Central memory CD4-positive, alpha-beta T cell (primary cell): ENCODE results near the gene CYP46A1.
"Not testable (repeated sequence)": the region's sequence is repeated elsewhere in the genome, so short reads cannot be mapped to it uniquely, and the experiment has no call there.

ENCODE experiments used
- DNase-seq: peaks from one replicate; pipeline ENCODE4 v3.0.0; 2022

CYP46A1 gene

DNA sequence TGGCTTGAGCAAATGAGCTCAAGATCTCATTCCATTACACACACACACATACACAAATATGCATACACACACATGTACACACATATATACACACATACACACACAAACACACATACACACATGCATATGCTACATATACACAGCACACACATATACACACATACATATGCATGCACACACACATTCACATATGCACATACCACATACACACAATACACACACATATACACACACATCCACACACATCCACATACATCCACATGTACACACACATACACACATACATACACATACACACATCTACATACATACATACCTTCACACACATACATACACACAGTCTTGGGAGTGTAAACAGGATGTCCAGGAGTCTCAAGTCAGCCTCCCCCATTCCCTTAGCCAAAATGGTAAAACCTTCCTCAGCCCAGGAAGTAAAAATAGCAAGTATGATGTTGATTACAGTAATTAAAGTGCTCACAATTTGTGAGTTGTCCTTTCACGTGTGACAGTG is 26.4 kb upstream of the CYP46A1 start:
- no peak for DNase-seq

DNA sequence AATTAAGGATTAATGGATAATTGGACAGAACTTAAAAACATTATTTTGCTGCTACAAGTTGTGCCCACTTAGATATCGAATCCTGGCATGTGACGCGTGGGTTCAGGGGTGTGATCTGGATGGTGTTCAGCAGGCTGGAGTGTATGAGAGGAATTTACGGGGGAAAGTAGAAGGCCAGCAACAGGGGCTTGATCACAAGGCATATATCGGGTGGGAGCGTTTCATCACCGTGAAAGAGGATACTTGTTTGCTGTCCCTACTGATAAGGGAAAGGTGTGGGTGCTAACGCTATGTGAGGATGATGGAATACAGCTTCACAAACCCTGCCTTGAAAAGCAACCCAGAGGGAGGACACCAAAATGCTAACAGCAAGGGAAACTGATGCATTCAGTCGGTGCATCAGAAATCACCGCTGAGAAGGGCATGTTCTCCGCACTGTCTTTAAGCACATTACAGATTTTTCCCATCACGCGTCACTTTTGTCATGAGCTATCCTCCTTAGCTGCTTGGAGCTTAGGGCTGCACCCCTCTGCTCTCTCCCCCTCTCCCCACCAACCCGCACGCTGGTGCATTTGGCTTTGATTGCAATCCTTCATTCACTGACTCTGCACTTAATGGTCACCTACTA is 25.8 kb upstream of the CYP46A1 start:
- DNase-seq, result no peak

DNA sequence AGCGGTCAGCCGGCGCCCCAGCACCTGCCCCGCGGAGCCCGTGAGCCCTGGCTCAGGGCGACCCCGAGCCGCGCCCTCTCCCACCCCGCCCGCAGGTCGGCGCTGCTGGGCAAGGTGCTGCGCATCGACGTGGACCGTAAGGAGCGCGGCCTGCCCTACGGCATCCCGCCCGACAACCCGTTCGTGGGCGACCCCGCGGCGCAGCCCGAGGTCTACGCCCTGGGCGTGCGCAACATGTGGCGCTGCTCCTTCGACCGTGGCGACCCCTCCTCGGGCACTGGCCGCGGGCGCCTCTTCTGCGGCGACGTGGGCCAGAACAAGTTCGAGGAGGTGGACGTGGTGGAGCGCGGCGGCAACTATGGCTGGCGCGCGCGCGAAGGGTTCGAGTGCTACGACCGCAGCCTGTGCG is 24.8 kb upstream of the CYP46A1 start:
- DNase-seq, result no peak

DNA sequence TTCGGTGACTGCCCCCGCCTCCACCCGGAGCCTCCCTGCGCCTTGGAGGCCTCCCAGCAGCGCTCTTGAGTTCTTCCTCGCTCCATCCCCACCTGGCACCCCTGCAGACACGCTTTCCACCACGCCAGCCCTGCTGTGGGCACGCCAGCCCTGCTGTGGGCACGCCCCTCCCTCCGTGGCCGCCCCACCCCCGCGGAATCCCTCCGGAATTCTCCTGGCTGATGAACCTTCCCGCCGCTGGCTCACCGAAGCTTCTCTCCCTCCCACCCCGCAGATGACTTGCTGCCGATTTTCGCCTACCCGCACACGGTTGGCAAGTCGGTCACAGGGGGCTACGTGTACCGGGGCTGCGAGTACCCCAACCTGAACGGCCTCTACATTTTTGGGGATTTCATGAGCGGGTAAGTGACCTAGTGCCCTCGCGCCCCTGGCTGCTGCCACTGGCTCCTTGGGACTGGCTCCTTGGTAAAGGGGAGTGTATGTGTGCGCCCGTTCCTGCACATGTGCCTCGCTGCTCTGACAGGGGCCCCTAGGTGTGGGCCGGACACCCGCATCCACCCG is 24.0 kb upstream of the CYP46A1 start:
- DNase-seq, result no peak

DNA sequence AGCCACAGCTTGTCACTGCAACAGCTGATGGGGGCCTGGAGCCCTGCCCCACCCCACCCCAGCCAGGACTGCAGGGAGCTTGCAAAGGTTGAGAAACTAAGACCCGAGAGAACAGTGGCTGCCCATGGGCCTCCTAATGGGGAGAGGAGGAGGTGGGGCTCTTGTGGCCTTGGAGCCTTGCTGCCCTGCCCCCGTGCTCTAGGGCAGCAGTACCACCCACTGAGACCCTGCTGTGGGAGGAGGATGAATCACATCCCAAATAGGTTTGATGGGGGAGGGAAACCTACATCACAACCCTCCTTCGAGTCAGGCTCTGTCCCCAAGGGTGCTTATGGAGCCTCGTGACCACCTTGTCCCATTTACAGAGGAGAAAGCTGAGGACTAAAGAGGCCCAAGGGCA is 23.3 kb upstream of the CYP46A1 start:
- no peak for DNase-seq

DNA sequence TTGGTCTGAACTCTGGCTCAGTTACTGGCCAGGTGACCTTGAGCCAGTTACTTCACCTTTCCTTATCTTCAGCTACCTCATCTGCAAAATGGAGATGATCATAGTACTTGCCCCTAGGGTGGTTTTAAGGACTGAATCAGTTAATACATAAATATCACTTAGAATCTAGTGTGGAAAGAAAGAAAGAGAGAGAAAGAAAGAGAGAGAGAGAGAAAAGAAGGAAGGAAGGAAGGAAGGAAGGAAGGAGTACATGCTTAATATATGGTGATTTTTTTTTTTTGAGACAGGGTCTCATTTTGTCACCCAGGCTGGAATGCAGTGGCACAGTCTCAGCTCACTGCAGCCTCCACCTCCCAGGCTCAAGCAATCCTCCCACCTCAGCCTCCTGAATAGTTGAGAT is 22.9 kb upstream of the CYP46A1 start:
- not testable (repeated sequence) for DNase-seq

DNA sequence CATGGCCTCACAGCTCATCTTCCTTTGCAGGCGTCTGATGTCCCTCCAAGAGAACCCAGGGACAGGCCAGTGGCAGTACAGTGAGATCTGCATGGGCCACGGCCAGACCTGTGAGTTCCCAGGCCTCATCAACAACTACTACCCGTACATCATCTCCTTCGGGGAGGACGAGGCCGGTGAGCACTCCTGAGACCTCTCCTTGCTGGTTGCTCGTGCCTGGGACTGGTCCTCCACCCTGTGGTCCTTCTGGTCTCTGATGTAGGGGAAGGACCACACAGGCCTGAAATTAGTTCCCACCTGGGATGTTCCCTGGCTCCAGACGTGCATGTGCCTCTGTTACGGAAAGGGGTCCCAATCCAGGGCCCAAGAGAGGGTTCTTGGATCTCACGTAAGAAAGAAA is 21.3 kb upstream of the CYP46A1 start:
- no peak for DNase-seq

DNA sequence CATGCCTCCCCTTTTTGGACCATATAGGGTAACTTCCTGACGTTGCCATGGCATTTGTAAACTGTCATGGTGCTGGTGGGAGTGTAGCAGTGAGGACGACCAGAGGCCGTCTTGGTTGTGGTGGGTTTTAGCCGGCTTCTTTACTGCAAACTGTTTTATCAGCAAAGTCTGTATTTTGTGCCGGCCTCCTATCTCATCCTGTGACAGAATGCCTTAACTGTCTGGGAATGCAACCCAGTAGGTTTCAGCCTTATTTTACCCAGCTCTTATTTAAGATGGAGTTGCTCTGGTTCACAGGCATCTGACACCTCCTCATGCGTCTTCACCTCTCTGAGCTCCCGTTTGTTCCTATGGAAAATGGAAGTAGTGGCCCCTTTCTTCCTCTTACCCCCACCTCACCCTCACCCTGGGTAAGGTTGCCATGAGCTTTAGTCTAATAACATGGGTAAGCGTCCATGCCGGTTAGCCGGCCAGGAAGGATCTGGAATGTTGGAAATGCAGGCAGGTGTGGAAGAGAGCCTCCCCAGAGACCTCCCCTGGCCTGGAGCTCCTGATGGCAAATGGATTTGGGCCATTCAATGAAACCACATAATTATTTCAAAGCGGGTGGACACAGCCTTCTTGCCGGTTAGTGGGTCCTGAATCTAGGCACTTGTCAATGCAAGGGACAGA is 20.6 kb upstream of the CYP46A1 start:
- no peak for DNase-seq

DNA sequence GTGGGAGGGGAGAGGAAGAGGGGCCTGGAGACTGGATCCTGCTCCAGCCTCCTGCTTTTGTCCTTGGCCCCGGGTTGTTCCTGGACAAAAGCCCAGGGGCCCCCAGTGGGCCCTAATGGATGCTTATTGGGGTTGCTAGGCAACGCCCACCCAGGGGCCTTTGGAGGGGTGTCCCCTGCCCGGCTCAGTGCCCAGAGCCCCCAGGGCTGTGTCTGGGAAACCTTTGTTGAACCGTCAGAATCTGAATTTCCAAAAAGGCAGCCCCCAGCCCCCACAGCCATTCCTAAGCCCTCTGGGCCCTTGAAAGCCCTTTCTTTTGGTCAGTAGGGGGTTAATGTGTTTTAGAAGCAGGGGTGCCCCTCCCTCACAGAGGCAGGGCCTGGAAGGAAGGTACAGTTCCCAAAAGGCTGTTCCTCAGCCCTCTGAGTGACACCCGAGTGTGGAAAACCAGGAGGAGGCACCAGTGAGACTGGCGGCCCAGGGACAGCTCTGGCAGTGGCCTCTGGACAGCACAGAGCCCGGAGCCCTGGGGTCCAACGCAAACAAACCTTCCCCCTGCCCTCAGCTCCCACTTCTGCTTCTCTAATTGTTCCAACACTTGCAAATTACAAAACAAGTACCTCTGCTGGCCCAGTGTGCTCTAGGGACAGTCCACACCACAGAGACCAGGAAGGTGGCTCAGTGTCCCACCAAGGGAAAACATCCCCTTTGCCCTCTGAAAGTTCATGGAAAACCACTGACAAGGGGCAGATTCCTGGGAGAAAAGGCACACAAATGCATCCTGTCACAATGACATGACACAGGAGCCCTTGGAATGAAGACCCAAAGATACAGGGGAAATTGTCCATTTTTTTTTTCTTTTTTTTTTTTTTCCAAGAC is 19.8 kb upstream of the CYP46A1 start:
- no peak for DNase-seq

DNA sequence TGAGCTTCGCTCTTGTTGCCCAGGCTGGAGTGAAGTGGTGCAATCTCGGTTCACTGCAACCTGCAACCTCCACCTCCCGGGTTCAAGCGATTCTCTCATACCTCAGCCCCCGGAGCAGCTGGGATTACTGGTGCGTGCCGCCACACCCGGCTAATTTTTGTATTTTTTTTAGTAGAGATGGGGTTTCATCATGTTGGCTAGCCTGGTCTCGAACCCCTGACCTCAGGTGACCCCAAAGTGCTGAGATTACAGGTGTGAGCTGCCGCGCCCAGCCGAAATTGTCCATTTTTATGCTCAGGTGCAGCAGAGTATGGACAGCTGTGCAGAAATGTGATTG is 19.2 kb upstream of the CYP46A1 start:
- no peak for DNase-seq

DNA sequence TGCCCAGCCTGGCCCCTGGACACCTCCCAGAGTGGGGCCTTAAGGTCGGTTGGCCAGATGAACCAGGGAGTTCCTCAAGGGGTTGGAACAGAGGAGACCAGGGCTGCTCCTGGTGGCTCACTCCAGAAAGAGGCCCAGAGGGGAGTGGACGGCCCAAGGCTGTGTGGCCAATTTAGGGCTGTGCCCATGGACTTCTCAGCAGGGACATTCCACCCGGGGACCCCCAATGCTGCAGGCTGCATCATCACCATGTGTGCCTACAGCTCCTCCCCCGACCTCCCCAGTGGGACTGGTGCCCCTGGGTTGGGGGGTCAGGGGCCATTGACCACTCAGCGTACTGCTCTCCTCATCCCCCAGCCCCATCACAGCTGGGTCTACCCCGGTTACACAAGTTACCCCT is 17.6 kb upstream of the CYP46A1 start:
- no peak for DNase-seq

DNA sequence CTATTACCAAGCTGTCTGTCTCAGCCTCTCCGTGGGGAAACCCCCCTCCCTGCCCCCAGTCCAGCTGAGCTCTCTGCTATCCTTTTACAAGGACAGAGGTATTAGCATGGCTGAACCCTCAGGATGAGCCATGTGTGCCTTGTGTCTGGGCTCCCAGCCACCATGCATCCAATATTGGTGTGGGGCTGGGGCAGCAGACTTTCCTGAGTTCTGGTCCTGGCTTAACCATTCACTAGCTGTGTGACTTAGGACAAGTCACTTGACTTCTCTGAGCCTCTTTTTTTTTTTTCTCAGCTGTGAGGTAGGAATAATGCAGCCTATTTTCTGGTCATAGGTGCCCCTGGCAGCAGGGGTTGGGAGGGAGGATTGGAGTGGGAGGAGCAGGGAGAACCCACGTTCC is 17.1 kb upstream of the CYP46A1 start:
- no peak for DNase-seq

DNA sequence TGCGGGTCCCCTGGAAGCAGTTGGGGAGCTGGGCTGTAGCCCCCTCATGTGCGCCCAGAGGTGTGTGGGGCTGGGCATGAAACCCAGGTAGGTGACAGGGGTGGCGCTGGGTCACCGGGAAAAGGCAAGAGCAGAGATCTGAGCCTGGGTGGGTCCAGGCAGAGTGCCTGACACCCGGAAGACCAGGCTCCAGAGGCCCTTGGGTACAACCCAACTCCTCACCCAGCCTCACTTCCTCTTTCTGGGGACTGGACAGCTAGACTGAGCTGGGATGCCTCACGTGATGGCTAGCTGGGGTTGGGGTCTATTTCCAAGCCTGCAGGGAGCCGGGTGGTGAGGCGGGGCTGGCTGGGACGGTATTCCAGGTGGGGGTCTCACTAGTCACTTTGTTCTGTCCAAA is 16.3 kb upstream of the CYP46A1 start:
- no peak for DNase-seq

DNA sequence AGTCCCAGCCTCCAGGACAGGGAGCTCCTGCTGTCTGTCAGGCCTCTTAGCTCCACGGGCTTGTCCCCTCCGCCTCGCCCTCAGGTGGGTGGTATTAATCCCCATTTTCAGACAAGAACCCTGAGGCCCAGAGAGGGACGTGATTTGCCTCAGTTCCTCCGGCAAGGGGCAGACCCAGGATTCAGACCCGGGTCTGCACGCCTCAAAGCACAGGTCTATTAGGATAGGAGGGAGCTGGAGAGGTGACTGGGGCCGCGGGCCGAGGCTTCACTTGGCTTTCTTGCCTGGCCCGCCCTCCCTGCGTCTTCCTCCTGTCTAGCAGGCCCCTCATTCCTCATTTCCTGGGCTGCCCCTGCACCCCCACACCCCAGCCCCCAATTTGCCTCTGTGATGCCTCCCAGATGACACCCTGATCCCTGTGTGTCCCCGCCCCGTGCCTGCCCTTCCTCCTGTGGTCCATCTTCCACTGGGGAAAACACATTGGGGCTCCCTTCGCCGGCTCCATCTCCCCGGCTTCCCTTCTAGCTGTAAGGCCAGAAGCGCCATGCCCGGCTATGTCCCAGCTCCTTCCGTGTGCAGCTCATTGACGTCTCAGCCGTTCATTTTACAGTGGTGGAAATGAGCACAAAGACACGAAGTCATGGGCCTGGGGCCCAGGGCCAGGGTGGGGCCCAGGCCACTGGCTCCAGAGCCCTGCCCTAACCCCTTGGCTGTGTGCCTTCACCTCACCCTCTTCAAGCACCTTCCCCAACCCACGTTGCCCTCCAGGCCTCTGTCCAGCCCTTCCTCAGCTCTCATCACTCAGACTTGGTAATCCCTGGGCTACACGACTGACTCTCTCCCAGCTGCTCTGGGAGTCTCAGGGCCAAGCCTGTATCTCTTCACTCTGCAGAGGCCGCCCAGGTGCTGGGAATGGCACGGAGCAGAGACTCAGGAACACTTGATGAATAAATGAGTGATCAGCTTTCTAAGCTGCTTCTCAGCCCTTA is 15.5 kb upstream of the CYP46A1 start:
- DNase-seq, result no peak

DNA sequence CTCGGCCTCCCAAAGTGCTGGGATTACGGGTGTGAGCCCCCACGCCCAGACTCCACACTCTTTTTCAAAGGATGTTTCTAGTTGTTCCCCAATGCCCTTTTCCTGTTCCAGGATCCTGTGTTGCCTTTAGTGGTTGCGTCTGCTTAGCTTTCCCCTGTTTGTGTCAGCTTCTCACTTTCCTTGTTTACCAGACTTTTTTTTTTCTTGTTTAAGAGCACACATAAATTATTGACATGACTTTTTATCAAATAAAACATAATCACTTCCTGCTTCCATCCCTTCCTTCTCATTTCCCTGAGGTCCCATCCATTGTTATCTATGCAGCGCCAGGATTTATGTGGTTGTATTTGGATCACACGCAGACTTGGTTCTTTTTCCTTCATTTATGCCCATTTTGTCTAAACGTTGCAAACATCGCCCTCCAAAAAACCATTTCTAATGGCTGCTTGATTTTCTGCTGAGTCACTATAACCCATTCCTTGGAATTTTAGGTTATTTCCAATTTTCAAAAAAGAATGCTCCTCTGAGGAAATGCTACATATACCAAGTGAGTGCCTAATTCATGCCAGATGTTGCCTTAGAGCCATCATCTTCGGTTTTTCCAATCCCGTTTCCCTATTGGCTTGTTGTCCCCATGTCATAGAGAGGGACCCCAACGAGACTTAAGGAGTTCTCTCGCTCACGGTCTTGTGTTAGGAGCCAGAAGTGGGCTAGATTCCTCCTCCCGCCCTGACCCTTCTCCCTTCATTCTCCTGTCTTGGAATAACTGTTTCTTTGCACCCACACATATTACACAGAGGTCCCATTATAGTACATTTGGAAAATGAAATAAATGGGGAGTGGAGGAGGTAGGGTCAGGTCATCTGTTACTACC is 13.5 kb upstream of the CYP46A1 start:
- DNase-seq, result no peak

DNA sequence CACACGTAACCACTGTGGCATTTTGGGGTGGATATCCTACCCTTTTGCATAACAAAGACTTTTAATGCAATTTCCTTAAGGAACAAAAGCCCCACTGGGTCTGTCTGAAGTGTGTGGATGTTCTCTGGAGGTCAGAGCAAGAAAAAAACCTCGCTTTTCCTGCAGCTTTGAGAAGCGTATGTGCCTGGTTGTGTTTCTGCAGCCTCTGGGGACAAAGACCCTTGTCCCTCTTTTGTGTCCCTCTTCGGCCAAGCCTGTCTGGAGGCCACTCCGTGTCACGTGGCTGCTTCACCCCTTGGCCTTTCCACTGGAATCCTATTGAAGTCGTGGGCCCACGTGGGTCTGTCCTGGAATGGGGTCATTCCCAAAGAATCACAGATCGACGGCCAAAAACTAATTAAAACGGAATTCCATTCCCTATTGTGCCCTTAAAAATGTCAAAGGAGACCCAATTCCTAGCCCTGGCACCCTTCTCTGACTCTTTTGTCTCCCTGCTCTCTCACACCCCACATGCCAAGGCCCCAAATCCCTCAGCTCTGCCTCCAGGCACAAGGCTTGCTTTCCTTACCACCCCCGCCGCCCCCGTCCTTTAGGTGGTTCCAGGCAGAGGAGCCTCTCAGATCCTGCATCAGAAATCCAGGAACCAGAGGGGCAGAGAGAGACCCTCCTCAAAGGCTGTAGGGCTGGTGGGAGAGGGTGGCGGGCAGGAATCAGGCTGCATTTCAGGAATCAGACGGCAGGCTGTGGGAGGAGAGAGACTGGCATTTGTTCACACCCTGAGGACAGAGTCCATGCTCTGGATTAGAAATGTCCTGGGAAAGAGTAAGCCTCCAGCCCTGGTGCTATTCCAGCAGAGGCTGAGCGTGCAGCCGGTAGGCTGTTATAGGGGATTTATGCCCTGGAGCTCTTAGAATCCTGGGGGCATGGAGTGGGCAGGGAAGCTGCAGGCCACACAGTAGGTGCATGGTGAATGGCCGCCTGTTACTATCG is 12.6 kb upstream of the CYP46A1 start:
- no peak for DNase-seq

DNA sequence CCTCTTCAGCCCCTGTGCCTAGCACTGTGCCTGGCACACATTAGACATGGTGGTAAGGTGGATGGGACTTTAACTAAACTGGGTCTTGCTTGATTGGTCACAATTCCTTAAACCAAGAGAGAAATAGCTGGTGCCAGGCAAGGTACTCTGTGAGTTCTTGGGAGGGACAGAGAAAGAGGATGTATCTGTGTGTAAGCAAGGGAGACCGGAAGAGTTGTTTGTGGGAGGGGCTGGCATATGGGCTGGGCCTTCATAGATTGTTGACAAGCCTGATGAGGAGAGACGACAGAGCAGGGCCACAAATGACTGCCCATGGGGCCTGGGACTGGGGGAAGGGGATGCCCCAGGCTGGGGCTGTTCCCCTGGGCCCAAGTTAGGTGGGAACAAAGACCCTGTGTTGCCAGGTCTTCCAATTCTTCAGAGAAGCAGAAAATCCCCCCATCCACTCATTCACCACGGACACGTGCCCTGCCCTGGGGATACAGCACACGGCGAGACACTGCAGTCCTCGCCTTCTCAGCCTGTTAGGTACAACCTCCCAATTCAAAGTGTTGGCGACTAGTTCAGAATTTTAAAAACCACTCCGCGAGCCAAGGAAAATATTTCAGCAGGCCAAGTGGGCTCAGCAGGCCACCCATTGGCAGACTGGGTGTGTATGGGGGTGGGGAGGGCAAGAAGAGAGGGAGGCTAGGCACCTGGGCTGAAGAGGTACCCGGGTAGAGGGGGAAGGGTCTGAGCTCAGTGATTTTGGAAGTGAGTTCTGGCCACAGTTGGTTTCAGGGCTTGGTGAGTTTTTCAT is 11.4 kb upstream of the CYP46A1 start:
- DNase-seq, result peak; percentile 24

DNA sequence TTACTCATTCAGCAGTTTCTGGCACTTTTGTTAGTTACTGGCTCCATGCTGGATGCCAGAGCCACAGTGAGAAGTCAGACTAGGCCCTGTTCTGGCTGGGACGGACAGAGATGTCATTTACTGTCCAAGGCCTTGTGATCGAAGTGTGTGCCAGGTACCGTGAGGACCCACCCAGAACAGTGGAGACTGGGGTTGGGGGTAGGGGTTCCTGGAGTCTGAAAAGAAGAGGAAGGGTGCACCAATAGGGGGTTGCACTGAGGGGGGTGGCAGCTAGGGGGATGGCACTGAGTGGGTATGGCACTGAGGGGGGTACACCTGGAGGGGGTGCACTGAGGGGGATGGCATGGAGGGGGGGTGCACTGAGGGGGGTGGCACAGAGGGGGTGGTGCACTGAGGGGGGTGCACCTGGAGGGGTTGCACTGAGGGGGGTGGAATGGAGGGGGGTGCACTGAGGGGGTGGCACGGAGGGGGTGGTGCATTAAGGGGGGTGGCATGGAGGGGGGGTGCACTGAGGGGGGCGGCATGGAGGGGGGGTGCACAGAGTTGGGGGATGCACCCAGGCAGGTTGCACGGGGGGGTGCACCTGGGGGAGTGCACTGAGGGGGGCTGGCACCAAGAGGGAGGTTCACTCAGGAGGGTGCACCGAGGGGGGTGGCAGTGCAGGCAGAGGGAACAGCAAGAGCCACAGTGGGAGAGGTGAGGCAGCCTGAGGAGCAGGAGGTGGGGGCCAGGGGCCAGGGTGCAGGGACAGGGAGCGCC is 10.6 kb upstream of the CYP46A1 start:
- DNase-seq, result no peak
